LNCAP (cell line): ENCODE data around the gene S1PR5.
A peak's percentile ranks its signal among the peaks of the same experiment; 100 is the strongest.

Source experiments
- TF ChIP-seq, protein P1 (sequence below): fragments of 450-650 bp; IDR thresholded peaks from 2 replicates; pipeline ENCODE4 v1.5.1; 2017; ENCODE audit warnings: mild to moderate bottlenecking

Gene S1PR5

DNA sequence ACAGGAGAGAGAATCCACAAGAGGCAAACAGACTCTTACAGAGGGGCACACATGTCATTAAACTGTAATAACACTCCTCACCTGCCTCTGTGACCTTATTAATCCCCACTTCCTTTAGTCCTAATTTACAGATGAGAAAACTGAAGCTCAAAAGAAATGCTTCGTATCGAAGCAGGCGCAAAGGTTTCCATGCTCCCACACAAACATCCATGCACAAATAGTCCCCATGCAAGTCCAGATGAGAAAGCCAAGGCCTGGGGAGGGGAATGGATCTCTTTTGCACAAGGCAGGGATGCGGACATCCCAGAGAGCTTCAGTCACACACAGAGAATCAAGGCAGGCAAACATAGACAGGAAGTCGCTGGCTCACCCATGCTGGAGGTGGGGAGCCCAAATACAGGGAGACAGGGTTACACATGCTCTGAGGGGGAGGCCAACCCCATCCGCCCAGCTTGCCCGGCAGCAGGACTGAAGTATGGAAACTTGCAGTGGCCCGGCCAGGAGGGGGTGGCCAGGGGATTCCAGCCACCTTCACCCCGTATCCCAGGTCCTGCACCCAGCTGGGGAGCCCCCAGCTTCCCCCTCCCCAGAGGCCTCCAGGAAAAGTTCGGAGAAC lies 468 bp downstream of the S1PR5 start:
- TF ChIP-seq, protein P1, sequence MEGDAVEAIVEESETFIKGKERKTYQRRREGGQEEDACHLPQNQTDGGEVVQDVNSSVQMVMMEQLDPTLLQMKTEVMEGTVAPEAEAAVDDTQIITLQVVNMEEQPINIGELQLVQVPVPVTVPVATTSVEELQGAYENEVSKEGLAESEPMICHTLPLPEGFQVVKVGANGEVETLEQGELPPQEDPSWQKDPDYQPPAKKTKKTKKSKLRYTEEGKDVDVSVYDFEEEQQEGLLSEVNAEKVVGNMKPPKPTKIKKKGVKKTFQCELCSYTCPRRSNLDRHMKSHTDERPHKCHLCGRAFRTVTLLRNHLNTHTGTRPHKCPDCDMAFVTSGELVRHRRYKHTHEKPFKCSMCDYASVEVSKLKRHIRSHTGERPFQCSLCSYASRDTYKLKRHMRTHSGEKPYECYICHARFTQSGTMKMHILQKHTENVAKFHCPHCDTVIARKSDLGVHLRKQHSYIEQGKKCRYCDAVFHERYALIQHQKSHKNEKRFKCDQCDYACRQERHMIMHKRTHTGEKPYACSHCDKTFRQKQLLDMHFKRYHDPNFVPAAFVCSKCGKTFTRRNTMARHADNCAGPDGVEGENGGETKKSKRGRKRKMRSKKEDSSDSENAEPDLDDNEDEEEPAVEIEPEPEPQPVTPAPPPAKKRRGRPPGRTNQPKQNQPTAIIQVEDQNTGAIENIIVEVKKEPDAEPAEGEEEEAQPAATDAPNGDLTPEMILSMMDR, result no peak

DNA sequence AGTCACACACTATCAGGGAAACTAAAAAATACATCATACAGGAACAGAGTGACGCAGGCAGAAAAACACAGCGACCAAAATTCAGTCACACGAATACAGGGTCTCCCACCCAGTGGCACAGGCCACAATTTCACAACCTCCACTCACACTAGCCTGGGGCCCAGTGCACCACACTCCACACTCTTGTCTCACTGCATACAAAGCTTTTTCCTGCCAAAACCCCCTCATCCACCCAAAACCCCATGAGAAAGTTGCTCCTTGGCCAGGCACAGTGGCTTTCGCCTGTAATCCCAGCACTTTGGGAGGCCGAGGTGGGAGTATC lies 1.2 kb downstream of the S1PR5 start:
- TF ChIP-seq, protein P1, result no peak

DNA sequence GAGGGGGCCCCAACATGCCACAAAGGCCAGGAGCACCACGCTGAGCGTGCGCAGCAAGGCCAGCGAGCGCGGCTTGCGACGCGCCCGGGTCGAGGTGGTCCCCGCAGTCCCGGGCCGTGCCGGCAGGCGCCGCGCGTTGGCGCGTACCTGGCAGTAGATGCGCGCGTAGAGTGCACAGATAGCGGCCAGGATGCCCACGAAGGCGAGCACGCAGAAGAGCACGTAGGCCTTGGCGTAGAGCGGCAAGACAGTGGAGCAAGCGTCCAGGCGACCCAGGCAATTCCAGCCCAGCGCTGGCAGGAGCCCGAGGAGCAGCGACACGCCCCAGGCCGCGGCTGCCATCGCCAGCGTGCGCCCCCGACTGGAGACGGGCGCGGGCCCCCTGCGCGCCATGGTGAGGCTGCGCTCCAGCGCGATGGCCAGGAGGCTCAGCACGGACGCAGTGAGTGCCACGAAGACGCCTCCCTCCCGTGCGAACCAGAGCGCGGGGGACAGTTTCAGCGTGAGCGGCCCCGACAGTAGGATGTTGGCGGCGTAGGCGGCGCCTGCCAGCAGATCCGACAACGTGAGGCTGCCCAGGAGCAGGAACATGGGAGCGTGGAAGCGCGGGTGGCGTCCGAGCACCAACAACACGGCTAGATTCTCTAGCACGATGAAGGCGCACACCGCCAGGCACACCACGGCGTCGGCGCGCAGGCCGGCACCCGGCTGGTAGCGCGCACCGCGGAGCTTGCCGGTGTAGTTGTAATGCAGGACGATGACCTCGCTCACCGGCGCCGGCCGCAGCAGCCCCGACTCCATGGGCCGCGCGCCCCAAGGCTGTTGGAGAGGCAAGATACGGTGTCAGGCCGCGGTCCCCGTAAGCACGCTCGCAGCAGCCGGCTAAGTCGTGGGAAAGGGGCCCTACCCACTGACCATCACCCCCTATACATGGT lies 2.8 kb downstream of the S1PR5 start:
- TF ChIP-seq, protein P1, result no peak

DNA sequence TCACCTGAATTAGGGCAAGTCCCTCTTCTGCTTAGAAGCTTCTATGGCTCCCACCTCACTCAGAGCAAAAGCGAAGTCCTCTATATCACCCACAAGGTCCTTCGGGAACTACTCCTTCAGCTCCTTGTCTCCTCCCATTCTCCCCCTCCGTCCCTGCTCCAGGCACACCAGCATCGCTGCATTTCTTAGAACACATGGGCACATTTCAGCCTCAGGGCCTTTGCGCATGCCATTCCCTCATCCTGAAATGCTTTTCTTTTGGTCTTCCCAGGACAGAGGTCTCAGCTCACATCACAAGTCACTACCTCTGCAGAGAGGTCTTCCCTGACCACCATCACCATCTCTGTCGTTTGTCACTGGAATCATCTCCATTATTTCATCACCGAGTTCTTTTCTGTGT lies 4.0 kb downstream of the S1PR5 start:
- TF ChIP-seq, protein P1, result no peak

DNA sequence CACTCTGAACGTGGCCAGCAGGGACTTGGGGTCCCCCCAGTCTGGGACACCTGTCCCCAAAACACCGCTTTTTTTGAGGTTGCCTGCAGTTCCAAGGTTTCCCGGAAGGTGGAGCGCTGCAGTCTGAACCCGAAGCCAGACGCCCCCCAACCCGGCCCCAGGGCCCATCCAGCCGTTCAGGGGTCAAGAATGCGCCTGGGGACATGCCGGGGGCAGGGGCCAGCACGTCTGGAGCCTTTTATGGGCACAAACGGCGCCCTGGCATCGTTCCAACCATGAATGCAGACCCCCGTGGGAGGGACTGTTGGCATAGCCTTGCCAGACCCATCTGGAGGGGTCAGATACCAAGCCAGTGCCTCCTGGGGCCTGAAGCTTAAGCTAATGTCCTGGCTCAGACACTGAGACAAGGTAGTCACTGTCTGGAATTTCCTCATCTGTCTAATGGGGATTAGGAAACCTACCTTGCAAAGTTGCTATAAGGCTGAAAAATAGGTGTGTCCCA lies 6.9 kb downstream of the S1PR5 start:
- TF ChIP-seq, protein P1, result peak; percentile 44

DNA sequence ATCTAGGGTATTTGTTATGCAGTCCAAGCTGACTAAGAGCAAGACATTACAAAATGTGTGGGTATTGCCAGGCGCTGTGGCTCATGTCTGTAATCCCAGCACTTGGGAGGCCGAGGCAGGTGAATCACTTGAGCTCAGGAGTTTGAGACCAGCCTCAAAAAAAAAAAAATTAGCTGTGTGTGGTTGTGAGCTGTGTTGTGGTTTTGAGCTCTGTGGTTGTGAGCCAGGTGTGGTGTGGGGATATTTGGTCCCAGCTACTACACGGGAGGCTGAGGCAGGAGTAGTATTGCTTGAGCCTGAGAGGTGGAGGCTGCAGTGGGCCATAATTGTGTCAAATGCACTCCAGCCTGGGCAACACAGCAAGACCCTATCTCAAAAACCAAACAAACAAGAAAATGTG lies 8.5 kb downstream of the S1PR5 start:
- TF ChIP-seq, protein P1, result no peak

DNA sequence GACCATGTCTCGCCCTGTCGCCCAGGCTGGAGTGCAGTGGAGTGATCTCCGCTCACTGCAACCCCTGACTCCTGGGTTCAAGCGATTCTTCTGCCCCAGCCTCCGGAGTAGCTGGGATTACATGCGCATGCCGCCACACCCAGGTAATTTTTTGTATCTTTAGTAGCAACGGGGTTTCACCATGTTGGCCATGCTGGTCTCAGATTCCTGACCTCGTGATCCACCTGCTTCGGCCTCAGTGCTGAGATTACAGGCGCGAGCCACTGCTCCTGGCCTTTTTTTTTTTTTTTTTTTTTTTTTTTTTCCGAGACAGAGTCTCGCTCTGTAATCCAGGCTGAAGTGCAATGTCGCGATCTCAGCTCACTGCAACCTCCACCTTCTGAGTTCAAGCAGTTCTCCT lies 9.2 kb downstream of the S1PR5 start:
- TF ChIP-seq, protein P1, result no peak
